Articular chondrocyte of knee joint (primary cell): ENCODE data around the gene ZNF528. TPM values are rescaled to one million over a fixed set of nuclear protein-coding genes. Genes with fewer than 3 reads are reported as not detected.

Experiments
- small RNA-seq: library from RNA; depleted of rRNA; stranded (forward); fragments of <200 nt; gene quantifications from one replicate; pipeline ENCODE3, GENCODE V24; 2012
- total RNA-seq: library from RNA; depleted of rRNA; stranded (reverse); fragments of >200 nt; gene quantifications from 2 replicates; pipeline ENCODE4 v1.2.3, GENCODE V29; 2012

Gene ZNF528
- 34.5 and 53.9 TPM in 2 replicates for total RNA-seq

DNA sequence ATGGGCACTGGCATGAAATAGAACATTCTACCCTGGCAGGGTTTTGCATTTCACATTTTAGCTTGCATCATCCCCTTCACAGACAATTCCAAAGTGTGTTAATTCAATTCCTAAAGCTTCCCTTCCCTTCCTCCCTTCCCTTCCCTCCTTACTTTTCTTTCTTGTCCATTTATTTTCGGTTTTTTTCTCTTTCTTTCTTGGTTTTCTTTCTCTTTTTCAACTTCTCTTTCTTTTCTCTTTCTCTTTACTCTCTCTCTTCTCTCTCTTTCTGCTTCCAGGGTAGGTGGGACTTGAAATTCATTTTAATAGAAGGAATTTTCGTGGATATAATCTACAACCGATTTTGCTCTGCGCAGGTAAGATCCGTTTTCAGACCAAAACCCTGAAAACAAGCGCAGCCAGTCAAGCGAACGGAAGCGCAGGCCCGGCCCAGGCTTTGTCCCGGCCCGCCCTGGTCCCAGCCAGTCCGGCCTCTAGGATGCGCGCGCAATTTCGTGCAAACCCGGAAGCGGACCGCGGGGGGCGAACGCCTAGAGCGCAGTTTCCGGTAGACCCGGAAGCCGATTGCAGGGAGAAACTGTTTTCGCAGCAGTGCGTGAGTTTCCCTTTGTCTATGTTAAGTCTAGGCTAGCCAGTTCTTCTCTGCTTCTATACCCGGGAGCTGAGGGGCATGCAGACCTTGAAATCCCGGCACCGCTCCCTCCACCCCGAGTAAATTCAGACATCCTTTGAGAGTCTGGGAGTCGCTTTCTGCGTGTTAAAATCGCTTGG is at the start of gene ZNF528:
Gene ZNF528, plus strand, starts transcription at position 540 of the 771 bp plus-strand sequence. CDS start 4,165 bp downstream, outside the sequence.

DNA sequence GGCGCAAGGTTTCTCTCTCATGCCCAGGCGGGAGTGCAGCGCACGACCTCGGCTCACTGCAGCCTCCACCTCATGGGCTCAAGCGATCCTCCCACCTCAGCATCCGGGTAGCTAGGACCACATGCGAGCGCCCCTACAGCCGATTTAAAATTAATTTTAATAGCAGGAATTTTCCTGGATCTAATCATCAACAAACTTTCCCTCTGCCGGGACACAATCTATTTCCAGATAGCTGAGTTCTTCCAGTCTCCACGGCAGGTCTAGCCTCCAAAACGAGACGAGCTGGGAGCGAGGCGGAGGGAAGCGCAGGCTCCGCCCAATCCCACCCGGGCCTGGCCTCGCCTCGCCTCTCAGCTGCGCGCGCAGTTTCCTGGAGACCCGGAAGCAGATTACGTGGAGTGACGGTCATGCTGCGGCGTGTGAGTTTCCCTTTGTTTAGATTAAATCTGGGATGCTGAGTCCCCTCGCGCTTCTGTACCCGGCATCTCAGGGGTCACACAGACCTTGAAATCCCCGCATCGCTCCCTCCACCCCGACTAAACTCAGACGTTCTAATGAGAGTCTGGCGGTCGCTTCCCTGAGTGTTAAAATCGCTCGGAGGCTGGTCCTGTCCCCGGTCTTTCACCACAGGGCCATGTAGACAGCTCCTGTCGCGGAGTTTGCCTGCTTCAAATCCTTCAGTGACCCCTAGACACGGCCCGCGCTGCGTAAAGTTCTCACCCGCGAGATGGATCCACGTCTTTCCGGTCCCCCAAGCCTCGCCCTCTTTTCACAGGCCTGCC is 27.9 kb upstream of the ZNF528 start, which contains the start of gene ZNF880:
Gene ZNF880, plus strand, starts transcription at position 365 of the 782 bp plus-strand sequence. Its CDS starts 43 bp downstream, at position 408.

DNA sequence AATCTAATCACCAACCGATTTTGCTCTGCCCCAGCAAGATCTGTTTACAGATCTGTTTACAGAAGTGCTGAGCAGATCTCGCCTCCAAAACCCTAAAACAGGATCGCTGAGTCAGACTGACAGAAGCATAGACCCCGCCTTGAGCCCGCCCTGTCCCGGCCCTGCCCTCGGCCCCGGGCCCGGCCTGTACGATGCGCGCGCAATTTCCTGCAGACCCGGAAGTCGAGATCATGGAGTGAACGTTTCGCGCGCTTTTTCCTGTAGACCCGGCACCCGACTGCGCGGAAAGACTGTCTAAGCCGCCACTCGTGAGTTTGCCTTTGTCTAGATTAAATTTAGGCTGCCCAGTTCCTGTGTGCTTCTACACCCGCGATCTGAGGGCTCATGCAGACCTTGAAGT is 31.3 kb downstream of the ZNF528 start, which contains the start of gene ZNF534:
Gene ZNF534, plus strand, starts transcription at position 212 of the 400 bp plus-strand sequence. CDS start 2,327 bp downstream, outside the sequence.

DNA sequence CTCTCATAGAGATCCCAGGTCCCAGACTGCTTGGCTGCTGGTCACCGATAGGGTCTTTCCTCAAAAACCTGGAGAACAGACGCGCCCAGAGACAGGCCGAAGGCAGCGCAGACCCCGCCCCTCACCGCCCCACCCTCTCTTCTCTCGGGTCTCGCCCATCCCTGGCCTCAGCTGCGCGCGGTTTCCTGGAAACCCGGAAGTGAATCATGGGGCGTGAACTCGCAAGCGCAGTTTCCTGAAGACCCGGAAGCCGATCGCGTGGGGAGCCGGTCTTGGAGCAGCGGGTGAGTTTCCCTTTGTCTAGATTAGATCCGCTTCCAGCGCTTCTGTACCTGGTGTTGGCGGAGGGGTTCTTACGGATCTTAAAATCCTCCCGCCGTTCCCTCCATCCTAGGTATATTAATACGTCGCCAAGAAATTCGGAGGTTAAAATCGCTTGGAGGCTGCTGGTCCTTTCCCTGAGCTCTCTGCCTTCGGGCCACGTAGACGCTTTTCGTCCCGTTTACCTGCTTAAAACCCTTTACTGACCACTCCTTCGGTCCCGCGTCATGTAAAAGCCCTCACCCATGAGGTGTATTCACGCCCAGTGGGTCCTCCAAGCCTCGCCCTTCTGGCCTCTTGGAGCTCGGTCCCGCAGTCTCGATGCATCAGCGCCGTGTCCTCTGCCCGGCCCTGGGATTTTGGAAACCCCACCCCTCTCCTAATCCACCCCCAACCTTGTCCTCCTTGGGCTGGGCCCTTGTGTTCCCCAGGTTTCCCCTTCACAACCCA is 55.9 kb downstream of the ZNF528 start, which contains the start of gene ZNF578:
Gene ZNF578, plus strand, starts transcription at position 230 of the 771 bp plus-strand sequence. CDS start 48,293 bp downstream, outside the sequence.

Small RNAs within 50 kb of the gene (small RNA-seq; reads per million reads assigned to genes)
- not detected for gene AC010332.1

Other genes with a start within 250 kb of the ZNF528 start
- 13.6 and 13.9 TPM in 2 replicates for gene ZNF836, start 226.2 kb upstream of the ZNF528 start, total RNA-seq
- gene PPP2R1A, start 207.8 kb upstream of the ZNF528 start, total RNA-seq: 155 TPM in 2 replicates
- 16.1 and 16.7 TPM in 2 replicates for gene ZNF766, start 128.3 kb upstream of the ZNF528 start, total RNA-seq
- 12.4 and 13.8 TPM in 2 replicates for gene ZNF480, start 100.7 kb upstream of the ZNF528 start, total RNA-seq
- 3.7 and 9.1 TPM in 2 replicates for gene ZNF610, start 61.6 kb upstream of the ZNF528 start, total RNA-seq
- gene ZNF880, start 27.9 kb upstream of the ZNF528 start, total RNA-seq: 24.4 and 32.1 TPM in 2 replicates
- 0.11 and 0.13 TPM in 2 replicates for gene ZNF534, start 31.3 kb downstream of the ZNF528 start, total RNA-seq
- 4.6 and 9.8 TPM in 2 replicates for gene ZNF578, start 55.7 kb downstream of the ZNF528 start, total RNA-seq
- 19.6 and 28.8 TPM in 2 replicates for gene ZNF808, start 129.8 kb downstream of the ZNF528 start, total RNA-seq
- 13.3 and 19.7 TPM in 2 replicates for gene ZNF701, start 172.4 kb downstream of the ZNF528 start, total RNA-seq
- gene ZNF83, start 240.5 kb downstream of the ZNF528 start, total RNA-seq: 52.1 and 74.2 TPM in 2 replicates